Peyer's patch (tissue), 4 donors: ENCODE results near the gene HS3ST1. TPM values are rescaled to one million over a fixed set of nuclear protein-coding genes. Genes with fewer than 3 reads are reported as not detected.
"Not testable (repeated sequence)": the region's sequence is repeated elsewhere in the genome, so short reads cannot be mapped to it uniquely, and the experiment has no call there.

ENCODE experiments used
- DNase-seq, 3 donors: peaks; one replicate each; pipeline ENCODE4 v3.0.0-alpha.2; 2017 to 2019
- H3K27ac ChIP-seq, 4 donors: fragments of 200-600 bp; sonication (generic); one replicate each; pipeline ENCODE4 v1.5.1; 2016 to 2019
- H3K27me3 ChIP-seq, 2 donors: fragments of 200-600 bp; sonication (generic); one replicate each; pipeline ENCODE4 v1.5.1; 2019
- H3K36me3 ChIP-seq, 3 donors: fragments of 200-600 bp; sonication (generic); one replicate each; pipeline ENCODE4 v1.5.1; 2016 to 2019
- H3K4me1 ChIP-seq, 4 donors: fragments of 200-600 bp; sonication (generic); one replicate each; pipeline ENCODE4 v1.5.1; 2016 to 2019
- H3K4me3 ChIP-seq, 4 donors: fragments of 200-600 bp; sonication (generic); 1 replicate in 3 of 4; 2 replicates in 1 of 4; pipeline ENCODE4 v1.5.1; 2016 to 2019; ENCODE audit warnings: mild to moderate bottlenecking in 1 of 4
- H3K9me3 ChIP-seq, 4 donors: fragments of 200-600 bp; sonication (generic); one replicate each; pipeline ENCODE4 v1.5.1; 2016 to 2019; ENCODE audit warnings: mild to moderate bottlenecking in 1 of 4
- POLR2A ChIP-seq, 2 donors: fragments of 450-650 bp; IDR thresholded peaks; one replicate each; pipeline ENCODE4 v1.5.1; 2017; ENCODE audit warnings: antibody characterized with exemption in 2 of 2, mild to moderate bottlenecking in 2 of 2, moderate library complexity in 2 of 2
- total RNA-seq, 4 donors: library from RNA; depleted of rRNA; stranded (reverse); fragments of >200 nt; gene quantifications; one replicate each; pipeline ENCODE4 v1.1.0, GENCODE V29; 2016
- TF ChIP-seq, protein P1 (sequence below), 6 experiments: fragments of 450-650 bp in 4 of 6; fragments of 200-600 bp in 2 of 6; sonication (generic) in 1 of 6; IDR thresholded peaks; one replicate each; pipeline ENCODE4 v1.5.1; 2017 to 2019; ENCODE audit warnings: antibody characterized with exemption in 6 of 6, mild to moderate bottlenecking in 3 of 6, moderate library complexity in 1 of 6

The HS3ST1 gene
- total RNA-seq, 4 donors from 2014 or later: 1.3 to 15.9 (median 3.0) TPM

DNA sequence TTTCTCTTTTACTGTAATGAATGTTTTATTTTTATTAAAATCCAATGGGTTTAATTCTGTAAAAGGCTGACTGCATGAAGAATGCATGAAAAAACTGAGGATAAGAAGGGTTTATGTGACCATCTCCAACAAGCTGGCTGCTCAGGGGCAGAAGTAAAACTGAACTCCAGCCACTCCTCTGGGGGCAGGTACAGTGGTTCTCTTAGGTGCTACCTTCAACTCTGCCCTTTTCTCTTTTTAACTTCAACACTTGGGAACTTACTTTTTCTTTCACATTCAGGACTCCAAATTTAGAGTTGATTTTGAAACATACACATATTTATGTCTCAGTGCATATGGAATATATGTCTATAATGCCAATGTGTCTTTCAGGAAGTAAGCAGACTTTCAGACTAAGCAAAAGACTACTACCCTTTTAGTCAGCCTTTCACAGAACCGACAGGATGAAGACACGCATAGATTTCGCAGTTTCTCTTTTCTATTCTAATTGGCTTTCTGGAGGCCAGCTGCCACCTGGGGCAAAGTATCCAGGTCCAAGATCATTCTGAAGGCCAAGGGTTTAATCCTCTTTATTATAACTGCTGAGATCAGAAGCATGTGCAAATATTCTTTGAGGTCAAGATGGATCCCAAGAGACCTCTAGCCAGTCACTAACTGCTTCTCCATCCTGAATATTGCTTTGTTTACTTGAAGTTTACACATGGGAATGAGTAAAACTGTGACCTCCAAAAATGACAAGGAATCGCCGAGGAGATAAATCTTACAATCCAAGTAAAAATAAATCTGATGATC lies 30.7 kb downstream of the HS3ST1 start:
- Histone ChIP-seq H3K4me1 (no peaks in the 10 kb centered on the region), H3K4me3 (no peak overlapping the region), H3K36me3 (peaks cover 0 to 10% (median 0%) of the 10 kb centered on the region in 3 donors), H3K9me3 (no peaks in the 10 kb centered on the region), H3K27ac (no peak overlapping the region), H3K27me3 (no peaks in the 10 kb centered on the region)
- TF ChIP-seq POLR2A (IDR thresholded peaks at IDR 0.05): no peak
- TF ChIP-seq, protein P1, sequence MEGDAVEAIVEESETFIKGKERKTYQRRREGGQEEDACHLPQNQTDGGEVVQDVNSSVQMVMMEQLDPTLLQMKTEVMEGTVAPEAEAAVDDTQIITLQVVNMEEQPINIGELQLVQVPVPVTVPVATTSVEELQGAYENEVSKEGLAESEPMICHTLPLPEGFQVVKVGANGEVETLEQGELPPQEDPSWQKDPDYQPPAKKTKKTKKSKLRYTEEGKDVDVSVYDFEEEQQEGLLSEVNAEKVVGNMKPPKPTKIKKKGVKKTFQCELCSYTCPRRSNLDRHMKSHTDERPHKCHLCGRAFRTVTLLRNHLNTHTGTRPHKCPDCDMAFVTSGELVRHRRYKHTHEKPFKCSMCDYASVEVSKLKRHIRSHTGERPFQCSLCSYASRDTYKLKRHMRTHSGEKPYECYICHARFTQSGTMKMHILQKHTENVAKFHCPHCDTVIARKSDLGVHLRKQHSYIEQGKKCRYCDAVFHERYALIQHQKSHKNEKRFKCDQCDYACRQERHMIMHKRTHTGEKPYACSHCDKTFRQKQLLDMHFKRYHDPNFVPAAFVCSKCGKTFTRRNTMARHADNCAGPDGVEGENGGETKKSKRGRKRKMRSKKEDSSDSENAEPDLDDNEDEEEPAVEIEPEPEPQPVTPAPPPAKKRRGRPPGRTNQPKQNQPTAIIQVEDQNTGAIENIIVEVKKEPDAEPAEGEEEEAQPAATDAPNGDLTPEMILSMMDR (IDR thresholded peaks at IDR 0.05): no peak
- DNase-seq: no peak

DNA sequence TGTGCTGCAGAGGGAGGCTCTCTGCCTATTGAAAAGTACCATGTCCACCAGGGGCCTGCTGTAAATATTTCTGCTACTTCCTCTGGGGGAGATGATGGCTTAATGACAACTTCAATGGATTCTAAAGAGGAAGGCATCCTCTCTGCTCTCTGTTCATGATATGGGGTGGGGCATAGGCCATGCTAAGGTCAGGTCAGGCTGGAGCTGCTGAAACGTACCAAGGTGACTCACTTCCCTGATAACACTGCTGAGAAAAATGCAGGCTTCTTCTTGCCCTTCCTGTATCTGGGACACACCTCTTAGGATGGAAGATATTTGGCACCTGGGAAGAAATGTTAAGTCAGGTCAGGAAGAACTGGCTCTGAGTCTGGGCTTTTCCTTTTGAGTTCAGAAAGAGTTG lies 31.5 kb downstream of the HS3ST1 start:
- H3K27ac ChIP-seq: no peak overlapping the region
- H3K4me1 ChIP-seq: no peaks in the 10 kb centered on the region
- no peak overlapping the region for H3K4me3 ChIP-seq
- peak in 1 of 3 donors; percentile 56 for DNase-seq
- no peak for TF ChIP-seq POLR2A (IDR thresholded peaks at IDR 0.05)
- TF ChIP-seq, protein P1 (IDR thresholded peaks at IDR 0.05): no peak
- H3K9me3 ChIP-seq: no peaks in the 10 kb centered on the region
- peaks cover 0 to 10% (median 0%) of the 10 kb centered on the region in 3 donors for H3K36me3 ChIP-seq
- H3K27me3 ChIP-seq: no peaks in the 10 kb centered on the region

DNA sequence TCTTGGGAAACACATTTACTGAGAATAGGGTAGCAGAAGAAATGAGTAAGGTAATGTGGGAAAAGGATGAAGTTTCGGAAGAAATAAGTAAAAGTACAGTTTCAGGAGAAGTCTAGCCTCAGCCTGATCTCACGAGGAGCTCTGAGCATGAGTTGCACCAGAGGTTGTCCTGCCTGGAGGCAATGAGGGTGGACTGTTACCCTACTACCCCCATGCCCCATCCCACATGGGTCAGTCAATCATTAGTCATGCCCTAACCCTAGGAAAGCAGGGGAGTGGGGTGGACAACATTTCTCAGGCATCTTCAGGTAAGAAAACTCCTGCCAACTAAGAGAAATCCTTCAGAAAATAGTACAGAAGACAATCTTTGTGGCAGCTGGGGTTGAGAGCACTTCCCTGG lies 35.1 kb downstream of the HS3ST1 start:
- no peaks in the 10 kb centered on the region for H3K27me3 ChIP-seq
- no peaks in the 10 kb centered on the region for H3K4me1 ChIP-seq
- H3K9me3 ChIP-seq: no peaks in the 10 kb centered on the region
- no peak for DNase-seq
- TF ChIP-seq, protein P1 (IDR thresholded peaks at IDR 0.05): no peak
- no peak for TF ChIP-seq POLR2A (IDR thresholded peaks at IDR 0.05)
- no peak overlapping the region for H3K4me3 ChIP-seq
- no peaks in the 10 kb centered on the region for H3K36me3 ChIP-seq
- no peak overlapping the region for H3K27ac ChIP-seq

DNA sequence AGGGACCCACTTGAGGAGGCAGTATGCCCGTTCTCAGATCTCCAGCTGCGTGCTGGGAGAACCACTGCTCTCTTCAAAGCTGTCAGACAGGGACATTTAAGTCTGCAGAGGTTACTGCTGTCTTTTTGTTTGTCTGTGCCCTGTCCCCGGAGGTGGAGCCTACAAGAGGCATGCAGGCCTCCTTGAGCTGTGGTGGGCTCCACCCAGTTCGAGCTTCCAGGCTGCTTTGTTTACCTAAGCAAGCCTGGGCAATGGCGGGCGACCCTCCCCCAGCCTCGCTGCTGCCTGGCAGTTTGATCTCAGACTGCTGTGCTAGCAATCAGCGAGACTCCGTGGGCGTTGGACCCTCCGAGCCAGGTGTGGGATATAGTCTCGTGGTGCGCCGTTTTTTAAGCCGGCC lies 44.6 kb downstream of the HS3ST1 start:
- H3K4me3 ChIP-seq, H3K27me3 ChIP-seq, H3K27ac ChIP-seq, DNase-seq, H3K36me3 ChIP-seq, H3K9me3 ChIP-seq, H3K4me1 ChIP-seq: not testable (repeated sequence)

DNA sequence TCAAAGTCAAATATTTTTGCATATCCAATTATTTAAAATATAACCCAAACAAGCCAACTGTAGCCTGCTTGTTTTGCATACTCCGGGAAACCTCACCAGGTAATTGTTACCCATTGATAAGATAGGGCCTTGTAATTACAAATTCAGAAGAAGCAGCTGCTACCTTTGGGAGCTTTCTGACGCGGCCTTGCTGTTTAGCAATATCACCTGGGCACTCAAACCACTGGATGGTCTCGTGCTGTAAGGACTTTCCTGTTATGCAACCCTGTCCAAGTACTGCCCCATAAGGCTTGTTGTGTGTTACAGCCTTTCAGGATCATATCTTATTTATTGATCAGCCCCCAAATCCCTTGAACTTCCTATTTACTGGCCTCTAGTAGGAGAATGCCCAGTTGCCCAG lies 52.1 kb downstream of the HS3ST1 start:
- DNase-seq: no peak
- Histone ChIP-seq H3K9me3 (no peaks in the 10 kb centered on the region), H3K36me3 (no peaks in the 10 kb centered on the region), H3K4me1 (no peaks in the 10 kb centered on the region), H3K27ac (no peak overlapping the region), H3K4me3 (no peak overlapping the region), H3K27me3 (no peaks in the 10 kb centered on the region)
- TF ChIP-seq POLR2A (IDR thresholded peaks at IDR 0.05): no peak
- TF ChIP-seq, protein P1 (IDR thresholded peaks at IDR 0.05): no peak

DNA sequence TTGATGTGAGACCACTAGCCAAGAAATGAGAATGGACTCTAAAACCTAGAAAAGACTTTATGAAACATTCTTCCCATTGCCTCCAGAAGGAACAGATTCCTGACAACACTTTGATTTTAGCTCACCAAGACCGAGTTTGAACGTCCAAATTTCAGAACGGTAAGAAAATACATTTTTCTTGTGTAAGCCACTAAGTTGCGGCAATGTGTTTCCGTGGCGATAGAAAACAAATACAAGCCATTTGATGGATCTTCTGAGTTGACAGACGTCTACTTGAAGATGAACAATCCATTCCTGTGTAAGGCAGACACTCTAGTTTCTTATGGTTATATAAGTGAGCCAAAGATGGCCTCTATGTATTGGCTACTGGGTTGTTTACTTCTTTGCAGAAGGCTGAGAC lies 52.5 kb downstream of the HS3ST1 start:
- H3K36me3 ChIP-seq: no peaks in the 10 kb centered on the region
- no peaks in the 10 kb centered on the region for H3K9me3 ChIP-seq
- H3K4me3 ChIP-seq: no peak overlapping the region
- no peak for TF ChIP-seq POLR2A (IDR thresholded peaks at IDR 0.05)
- TF ChIP-seq, protein P1 (IDR thresholded peaks at IDR 0.05): no peak
- no peak overlapping the region for H3K27ac ChIP-seq
- no peak for DNase-seq
- H3K27me3 ChIP-seq: no peaks in the 10 kb centered on the region
- no peaks in the 10 kb centered on the region for H3K4me1 ChIP-seq
